HG03097 (cell line): ENCODE results near the gene DENND4A.
"Not testable (repeated sequence)": the region's sequence is repeated elsewhere in the genome, so short reads cannot be mapped to it uniquely, and the experiment has no call there.

Source experiments
- ATAC-seq: cut with Tn5 transposase; IDR thresholded peaks from one replicate; pipeline ENCODE4 v1.9.1; 2021; ENCODE audit not compliant: unreplicated experiment, low FRiP score

The DENND4A gene

DNA sequence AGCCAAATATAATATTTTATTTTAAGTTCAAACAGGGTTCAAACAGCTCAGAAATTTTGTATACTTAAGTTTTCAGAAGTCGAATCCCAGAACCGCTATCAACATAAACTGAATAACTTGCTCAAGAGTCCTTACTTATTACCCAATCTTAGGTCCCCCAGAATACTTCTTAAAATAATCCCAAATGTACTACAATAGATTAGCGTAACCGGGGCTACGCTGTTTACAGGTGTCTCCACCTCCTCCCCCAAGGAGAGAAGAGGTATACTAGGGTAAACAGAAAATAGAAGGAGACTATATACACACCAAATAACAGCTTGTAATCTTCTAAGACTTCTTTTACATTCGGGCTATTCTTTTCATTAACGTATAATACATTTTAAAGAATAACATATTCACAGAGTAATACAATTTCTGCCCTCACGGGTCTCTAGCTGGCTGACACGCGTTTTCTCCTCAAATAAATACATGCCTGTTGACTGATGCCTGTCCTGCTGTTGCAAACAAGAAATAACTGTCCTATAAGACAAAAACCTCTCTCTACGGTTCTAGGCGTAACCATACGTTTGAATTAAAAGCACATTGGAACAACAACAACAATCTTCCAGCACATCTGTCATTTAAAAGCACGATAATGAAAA, 1.3 kb downstream of the DENND4A start:
- ATAC-seq, result no peak

DNA sequence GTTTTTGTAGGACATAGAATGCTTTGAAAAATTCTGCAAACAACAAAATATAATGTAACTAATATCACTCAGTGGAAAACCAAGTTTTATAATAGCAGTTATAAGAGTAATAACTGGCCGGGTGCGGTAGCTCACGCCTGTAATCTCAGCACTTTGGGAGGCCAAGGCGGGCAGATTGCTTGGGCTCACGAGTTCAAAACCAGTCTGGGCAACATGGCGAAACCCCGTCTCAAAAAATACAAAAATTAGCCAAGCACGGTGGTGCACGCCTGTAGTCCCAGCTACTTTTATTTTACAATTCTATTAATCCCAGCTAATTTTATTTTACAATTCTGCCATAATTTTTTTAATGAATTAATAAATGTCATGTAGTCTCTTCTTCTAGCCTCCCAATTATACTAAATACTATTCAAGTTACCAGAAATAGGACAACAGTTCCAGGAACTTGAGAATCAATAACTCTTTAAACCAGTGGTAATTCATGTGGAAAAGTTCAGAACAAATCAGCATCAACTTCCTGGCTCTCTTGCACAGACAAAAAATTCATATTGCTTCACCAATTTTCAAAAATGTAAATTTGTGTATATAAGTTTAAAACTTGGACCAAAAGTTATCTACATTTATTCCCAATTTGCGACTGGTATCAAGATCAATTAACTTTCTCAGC, 2.2 kb downstream of the DENND4A start:
- no peak for ATAC-seq

DNA sequence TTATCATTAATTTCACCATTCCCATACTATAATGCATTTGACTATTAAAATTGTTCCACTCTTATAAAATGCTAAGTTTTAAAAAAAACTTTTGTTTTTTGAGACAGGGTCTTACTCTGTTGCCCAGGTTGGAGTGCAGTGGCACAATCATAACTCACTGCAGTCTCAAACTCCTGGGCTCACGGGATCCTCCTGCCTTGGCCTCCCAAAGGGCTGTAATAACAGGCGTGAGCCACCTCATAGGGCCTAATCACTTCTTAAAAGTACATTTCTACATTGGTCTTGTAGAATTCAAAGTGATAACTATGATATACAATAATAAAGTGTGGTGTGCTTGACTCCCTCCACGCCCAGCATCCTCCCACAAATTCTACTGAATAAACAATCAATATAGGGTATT, 3.0 kb downstream of the DENND4A start:
- no peak for ATAC-seq

DNA sequence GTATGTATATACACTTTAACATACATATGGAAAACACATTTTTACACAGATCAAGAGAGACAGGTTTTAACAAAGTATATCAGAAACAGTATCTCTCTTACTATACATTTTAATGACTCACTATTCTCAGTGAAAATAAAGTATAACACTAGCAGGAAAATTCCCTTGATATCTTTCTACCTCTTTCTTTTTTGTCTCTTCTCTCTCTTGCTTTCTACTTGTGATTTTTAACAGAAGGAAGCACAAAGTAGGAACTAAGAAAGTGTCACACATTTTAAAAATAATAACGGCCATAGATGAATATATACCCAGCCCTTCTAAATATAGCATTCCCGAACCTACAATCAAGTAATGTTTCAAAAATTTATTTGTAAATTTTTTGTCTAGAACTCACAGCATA, 4.8 kb downstream of the DENND4A start:
- ATAC-seq, result no peak

DNA sequence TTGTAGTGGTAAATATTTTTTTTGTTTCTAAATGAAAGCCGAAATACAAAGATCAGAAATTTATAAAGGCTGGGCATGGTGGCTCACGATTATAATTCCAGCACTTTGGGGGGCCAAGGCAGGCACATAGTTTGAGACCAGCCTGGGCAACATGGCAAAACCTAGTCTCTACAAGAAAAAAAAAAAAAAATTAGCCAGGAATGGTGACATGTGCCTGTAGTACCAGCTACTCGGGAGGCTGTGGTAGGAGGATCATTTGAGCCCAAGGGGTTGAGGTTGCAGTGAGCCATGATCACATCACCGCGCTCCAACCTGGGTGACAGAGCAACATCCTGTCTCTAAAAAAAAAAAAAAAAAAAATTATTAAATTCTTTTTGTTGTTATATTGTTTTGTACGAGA, 6.9 kb downstream of the DENND4A start:
- no peak for ATAC-seq

DNA sequence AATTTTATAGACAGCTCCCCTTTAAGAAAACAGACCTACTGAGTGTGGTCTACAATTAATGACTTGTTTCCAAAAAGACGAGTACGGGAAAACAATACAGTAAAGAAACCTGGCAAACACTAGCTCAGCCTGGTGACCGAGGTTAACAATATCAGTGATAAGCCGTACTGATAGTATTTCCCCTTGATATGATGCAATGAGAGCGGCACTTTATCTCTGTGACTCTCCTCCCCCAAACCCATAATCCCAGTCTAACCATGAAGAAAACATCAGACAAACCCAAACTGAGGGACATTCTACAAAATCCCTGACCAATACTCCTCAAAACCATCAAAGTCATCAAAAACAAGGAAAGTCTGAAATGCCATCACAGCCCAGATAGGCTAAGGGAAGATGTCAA, 8.2 kb downstream of the DENND4A start:
- ATAC-seq, result no peak

DNA sequence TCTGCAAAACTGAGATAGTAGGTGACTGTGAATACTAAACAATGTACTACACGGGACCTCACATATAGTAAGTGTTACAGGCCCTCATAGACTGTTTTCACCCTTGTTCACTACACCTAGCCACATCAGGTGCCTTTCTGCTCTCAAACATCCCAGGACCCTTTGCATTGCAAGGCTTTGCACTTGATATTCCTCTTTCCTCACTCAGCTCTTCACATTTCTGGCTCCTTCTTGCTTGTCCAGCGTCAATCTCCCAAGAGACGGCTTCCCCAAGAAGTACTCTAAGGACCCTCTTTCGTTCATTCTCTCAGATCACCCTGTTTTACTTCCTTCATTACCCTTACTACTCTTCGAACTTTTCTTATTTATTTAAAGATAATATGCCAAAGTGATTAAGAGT, 10.0 kb downstream of the DENND4A start:
- no peak for ATAC-seq

DNA sequence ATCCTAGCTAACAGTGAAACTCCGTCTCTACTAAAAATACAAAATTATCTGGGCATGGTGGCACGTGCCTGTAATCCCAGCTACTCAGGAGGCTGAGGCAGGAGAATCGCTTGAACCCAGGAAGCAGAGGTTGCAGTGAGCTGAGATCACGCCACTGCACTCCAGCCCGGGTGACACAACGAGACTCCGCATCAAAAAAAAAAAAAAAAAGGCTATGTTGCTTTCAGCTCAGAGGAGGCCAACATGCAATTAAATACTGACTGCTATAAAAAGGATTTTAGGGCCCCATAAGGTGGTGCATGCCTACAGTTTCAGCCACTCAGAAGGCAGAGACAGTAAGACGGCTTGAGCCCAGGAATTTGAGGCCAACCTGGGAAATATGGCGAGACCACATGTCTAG, 13.4 kb downstream of the DENND4A start:
- ATAC-seq, result not testable (repeated sequence)

DNA sequence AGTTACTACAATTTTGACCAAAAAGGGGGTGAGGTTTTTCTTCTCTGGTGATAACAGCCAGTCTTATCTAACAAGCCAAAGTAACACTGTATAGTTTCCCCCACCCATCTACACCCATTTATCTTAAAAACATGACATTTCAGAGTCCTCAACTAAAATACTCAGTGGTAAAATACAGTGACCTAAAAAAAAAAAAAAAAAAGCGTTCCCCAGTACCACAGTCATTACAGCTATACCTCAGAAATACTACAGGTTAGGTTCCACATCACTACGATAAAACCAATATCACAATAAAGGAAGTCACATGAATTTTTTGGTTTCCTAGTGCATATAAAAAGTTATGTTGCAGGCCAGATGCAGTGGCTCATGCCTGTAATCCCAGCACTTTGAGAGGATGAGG, 13.8 kb downstream of the DENND4A start:
- no peak for ATAC-seq

DNA sequence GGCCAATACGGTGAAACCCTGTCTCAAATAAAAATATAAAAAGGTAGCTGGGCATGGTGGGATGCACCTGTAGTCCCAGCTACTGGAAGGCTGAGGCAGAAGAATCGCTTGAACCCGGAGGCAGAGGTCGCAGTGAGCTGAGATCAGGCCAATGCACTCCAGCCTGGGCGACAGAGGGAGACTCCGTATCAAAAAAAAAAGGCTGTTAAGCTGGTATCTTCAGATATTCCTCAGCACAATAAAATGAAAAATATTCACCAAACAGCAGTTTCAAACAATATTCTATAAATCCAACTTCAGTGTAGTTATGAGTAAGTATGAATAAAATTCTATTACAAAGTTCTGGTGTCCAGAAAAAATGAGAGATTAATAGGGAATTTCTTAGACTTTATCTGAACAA, 14.2 kb downstream of the DENND4A start:
- ATAC-seq, result no peak

DNA sequence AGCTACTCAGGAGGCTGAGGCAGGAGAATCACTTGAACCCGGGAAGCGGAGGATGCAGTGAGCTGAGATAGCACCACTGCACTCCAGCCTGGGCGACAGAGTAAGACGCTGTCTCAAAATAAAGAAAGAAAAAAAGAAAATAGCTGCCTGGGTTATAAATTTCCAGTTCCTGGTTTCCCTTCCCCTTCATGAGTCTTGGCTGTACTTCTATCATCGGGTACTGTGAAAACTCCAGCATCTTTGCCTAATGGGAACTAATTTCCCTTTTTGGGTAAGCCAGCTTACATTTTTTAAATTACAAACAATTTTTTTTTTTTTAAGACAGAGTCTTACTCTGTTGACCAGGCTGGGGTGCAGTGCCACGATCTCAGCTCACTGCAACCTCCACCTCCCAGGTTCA, 15.0 kb downstream of the DENND4A start:
- no peak for ATAC-seq

DNA sequence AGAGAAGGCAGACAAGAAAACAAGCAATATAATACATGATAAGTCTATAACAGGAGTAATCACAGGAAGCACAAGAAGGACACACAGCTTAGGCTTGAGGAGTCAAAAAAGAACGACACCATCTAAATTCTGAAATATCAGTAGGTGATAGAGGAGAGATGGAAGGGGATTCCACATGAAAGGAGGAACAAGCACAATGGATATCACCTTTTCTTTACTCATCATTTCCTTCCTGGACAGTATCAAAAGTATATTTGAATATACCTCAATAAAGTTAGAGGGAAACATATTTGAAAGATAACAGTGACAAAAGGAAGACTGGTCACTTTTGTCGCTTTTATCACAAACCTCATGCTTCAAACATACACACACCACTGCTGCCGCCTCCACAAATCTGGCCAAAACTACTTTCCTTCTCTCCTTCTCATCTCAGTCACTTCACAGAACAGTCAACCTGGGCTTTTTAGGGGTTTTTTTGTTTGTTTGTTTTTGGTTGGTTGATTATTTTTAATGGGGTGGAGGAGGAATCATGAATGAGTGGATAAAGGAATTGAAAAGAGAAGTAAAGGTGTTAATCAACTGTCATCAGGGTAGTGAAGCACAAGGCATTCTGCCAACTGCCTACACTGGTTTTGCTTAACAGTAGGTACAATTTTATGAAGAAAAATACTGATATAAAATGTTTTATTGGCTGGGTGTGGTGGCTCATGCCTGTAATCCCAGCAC, 18.5 kb downstream of the DENND4A start:
- peak; percentile 50 for ATAC-seq

DNA sequence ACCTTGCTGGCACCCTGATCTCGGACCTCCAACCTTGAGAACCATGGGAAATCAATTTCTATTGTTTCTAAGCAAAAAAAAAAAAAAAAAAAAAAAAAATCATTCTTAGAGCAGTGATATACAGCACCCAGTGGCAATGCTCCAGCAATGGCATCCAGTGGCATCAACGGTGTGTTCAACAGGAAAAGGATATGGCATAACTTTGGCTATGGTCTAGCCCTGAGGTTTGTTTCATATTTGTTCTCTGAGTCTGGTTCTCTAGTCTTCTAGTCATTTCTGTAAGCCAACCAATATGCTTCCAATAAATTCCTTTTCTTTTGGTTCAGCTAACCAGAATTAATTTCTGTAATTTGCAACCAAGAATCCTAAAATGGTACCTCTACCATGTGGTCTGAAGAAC, 19.2 kb downstream of the DENND4A start:
- no peak for ATAC-seq

DNA sequence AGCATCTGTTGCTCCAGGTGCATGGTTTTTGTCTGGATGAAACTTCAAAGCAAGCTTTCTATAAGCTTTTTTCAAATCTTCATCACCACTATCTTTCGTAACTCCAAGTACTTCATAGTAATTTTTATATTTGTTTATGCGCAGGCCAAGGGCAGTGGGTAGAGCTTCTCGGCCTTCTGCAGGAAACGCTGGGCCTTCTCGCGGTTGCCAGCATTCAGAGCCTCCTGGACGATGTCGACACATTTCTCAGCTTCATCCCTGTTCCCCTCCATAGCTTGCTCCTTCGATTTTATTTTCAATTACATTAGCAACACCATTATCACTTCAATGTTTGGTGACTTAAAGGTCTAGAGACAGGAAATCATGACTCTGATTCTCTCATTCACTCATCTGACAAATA, 20.2 kb downstream of the DENND4A start:
- ATAC-seq, result no peak

DNA sequence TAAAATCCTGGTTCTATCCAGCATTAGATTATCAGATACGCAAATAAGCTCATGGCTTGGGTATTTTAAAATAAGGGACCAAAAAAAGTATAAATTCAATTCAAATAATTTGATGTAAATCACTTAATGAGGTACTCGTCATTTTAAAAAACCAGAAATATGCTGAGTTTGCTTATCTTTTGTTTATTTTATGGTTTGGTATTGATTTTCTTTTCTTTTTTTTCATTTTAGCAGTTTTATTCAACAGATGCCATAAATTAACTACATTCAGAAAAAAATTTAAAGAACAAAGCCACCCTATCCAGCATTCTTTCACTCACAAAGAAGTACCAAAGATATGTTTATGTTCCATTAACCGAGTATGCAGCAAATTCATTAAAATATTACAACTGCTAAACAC, 22.6 kb downstream of the DENND4A start:
- ATAC-seq, result no peak

DNA sequence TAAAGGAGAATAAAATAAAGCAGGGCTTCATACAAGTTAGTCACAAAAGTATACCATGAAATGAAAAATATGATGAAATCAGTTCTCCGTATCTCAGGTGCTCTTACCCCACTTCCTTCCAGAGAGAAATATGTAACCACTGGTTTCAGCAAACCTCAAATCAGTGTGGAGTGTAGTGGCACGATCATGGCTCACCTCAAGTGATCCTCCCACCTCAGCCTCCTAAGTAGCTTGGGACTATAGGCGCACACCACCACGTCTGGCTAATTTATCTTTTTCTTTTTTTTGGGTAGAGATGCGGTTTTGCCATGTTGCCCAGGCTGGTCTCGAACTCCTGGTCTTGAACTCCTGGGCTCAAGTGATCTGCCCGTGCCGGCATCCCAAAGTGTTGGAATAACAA, 24.2 kb downstream of the DENND4A start:
- no peak for ATAC-seq

DNA sequence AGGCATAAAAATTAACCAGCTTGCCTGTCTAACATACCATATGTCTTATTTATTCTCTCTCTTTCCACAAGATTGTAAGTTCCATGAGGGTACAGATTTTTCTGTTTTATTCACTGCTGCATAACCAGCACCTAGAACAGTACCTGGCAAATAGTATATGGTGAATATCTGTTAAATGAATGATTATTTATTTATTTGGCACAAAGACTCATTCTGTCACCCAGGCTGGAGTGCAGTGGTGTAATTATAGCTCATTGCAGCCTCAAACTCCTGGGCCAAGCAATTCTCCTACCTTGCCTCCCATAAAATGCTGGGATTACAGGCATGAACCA, 24.9 kb downstream of the DENND4A start:
- no peak for ATAC-seq

DNA sequence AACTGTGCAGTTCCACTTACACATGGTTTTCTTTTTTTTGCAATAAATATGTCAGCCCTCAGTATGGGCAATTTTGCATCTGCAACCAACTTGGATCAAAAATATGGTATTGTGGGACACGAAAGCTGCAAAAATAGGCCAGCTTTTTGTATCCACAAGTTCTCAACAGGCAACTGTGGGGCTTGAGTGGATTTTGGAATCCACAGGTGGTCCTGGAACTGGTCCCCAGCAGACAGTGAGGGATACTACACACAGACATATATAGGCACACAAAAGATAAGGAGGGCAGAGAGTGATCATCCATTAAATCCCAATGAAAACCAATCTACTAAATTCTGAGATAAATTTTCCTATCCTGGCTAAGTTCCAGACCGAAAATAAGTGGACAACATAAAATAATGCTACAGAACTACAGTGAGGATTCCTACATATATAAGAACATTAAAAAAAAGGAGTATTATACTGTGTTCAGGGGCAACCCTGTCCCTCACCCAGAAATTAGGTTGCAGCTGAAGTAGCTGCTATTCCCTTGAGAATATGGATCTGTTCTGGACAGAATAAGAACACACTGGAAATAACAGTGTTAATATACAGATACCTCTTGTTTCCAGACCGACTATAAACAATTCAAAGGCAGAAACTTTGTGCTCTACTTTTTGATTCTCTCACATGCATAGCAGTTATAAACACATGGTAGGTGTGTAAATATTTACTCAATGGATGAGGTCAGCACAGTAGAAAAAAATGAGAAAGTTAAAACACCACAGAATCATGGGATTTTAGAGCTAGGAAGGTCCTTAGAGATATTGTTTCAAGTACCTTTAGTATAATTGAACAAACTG, 25.4 kb downstream of the DENND4A start:
- ATAC-seq, result no peak

DNA sequence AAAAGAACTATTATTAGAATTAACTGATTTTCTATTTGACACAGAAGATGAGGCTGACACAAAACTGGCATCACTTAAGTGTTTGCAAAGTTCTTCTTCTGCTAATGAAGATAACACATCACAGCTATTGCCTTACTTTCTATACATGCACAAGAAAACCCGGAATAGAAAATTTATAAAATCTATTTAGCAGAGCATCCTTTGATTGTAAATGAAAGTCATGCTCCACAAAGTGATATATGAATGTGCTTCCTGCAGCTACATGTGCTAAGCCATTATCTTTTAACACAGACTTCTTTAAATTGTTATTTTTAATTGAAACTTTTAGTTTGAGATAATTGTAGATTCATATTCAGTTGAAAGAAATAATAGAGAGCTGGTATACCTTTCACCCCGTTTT, 27.0 kb downstream of the DENND4A start:
- no peak for ATAC-seq

DNA sequence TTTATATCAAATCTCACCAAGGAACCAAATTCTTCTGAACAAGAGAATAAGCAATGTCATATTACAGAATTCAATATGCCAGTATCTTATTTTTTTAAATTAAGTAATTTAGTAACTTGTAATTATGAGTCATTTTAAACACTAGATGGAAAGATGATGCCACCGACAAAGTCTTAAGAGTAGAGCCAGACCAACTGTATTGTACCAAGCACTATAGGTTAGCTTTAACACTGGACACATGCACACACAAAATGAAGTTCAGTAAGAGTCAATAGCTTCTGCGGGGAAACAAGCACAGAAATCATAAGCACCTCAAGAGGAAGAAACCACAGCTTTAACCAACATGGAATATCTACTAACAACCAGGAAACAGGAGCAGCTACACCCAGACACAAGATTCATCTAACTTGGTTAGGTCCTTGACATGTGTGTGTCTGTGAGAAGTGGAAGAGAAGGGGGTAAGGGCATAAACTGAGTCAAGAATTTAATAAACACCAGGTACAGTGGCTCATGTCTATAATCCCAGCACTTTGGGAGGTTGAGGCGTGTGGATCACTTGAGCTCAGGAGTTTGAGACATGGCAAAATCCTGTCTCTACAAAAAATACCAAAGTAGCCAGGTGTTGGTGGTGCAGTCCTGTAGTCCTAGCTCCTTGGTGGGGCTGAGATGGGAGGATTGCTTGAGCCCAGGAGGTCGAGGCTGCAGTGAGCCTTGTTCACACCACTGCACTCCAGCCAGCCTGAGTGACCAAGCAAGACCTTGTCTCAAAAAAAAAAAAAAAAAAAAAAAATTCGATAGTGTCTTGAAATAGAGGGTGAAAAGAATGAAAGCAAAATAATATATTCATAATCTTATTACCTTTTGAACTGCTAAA, 28.9 kb downstream of the DENND4A start:
- no peak for ATAC-seq
